Measurements from ENCODE around the gene PRTN3. TPM values are rescaled to one million over a fixed set of nuclear protein-coding genes. Genes with fewer than 3 reads are reported as not detected.

The PRTN3 gene
- total and polyA plus RNA-seq, 2 experiments from 2014 or later: not detected

DNA sequence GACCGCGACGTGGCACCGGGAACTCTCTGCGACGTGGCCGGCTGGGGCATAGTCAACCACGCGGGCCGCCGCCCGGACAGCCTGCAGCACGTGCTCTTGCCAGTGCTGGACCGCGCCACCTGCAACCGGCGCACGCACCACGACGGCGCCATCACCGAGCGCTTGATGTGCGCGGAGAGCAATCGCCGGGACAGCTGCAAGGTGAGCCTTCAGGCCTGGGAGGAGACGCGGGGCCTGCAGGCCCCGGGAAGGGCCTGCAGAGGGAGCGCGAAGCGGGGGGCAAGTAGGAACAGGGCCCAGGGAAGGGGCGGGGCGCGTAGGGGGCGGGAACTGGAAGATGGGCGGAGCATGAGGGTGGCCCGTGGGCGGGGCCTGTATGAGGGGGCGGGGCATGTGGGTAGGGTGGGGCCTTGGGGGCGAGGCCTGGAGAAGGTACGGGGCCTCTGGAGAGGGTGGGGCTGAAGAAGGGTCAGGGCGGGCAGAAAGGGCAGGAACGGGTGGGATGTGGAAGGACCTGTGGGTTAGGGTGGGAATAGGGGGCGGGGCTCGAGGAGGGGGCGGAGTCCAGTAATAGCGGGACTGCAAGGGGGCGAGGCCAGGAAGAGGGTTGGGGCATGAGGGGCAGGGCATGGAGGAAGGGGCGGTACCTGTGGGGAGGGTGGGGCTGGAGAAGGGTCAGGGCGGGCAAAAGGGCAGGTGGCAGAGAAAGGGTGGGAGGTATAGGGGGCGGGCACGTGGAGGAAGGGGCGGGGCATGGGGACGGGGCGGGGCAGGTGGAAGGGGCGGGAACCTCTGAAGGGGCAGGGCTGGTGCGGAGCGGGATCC, 21.2 kb downstream of the PRTN3 start:
- Histone ChIP-seq H3K9me2 (replicated peaks; ENCODE audit: insufficient read depth) (no peaks in the 10 kb centered on the region), H3K4me2 (peak overlapping the region; percentile 46), H2AFZ (no peak overlapping the region), H3K27ac (no peak overlapping the region), H3K36me3 (replicated peaks; ENCODE audit: insufficient read depth, low read depth) (no peaks in the 10 kb centered on the region), H3K27me3 (no peaks in the 10 kb centered on the region), H3K79me2 (no peaks in the 10 kb centered on the region), H3K4me3 (no peak overlapping the region), H3K4me1 (ENCODE audit: insufficient read depth) (peaks cover 5% of the 10 kb centered on the region), H3K9me3 (ENCODE audit: low read depth) (no peaks in the 10 kb centered on the region), H4K20me1 (ENCODE audit: insufficient read depth, poor library complexity, severe bottlenecking) (no peaks in the 10 kb centered on the region)
- TF ChIP-seq, protein P1, sequence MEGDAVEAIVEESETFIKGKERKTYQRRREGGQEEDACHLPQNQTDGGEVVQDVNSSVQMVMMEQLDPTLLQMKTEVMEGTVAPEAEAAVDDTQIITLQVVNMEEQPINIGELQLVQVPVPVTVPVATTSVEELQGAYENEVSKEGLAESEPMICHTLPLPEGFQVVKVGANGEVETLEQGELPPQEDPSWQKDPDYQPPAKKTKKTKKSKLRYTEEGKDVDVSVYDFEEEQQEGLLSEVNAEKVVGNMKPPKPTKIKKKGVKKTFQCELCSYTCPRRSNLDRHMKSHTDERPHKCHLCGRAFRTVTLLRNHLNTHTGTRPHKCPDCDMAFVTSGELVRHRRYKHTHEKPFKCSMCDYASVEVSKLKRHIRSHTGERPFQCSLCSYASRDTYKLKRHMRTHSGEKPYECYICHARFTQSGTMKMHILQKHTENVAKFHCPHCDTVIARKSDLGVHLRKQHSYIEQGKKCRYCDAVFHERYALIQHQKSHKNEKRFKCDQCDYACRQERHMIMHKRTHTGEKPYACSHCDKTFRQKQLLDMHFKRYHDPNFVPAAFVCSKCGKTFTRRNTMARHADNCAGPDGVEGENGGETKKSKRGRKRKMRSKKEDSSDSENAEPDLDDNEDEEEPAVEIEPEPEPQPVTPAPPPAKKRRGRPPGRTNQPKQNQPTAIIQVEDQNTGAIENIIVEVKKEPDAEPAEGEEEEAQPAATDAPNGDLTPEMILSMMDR (IDR thresholded peaks at IDR 0.05; ENCODE audit: poor library complexity): no peak
- TF ChIP-seq EZH2 (IDR thresholded peaks at IDR 0.05; ENCODE audit: borderline replicate concordance) (no peak), EZH2phosphoT487 (IDR thresholded peaks at IDR 0.05; ENCODE audit: low read depth, severe bottlenecking, unreplicated experiment) (no peak)
- DNase-seq (ENCODE audit: low spot score): peak; percentile 57
- 13% methylated on average over 29 of the region's 60 CpGs for WGBS (ENCODE audit: low lambda C conversion rate, missing lambda C conversion rate)

DNA sequence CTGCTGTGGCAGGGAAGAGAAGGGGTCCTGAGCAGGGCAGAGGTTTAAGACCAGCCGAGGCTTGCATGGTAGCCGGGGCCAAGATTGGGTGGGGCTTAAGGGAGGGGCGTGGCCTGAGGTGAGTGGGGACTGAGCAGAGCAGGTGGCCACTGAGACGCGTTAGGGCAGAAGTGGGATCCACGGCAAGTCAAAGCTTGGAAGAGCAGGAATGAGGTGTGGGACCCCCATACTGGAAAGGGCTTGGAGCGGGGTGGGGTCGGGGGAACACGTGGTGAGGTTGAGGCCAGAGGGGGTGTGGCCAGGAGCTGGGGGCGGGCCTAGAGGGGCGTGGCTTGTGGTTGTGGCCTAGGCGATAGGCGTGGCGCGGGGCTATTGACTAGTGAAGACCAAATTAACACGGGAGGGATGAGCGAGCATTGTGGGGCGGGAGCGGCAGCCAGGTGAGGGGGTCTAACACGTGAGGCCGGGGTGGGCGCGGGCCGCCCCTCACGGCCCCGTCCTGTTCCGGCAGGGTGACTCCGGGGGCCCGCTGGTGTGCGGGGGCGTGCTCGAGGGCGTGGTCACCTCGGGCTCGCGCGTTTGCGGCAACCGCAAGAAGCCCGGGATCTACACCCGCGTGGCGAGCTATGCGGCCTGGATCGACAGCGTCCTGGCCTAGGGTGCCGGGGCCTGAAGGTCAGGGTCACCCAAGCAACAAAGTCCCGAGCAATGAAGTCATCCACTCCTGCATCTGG, 21.9 kb downstream of the PRTN3 start:
- Histone ChIP-seq H3K9me3 (ENCODE audit: low read depth) (no peaks in the 10 kb centered on the region), H4K20me1 (ENCODE audit: insufficient read depth, poor library complexity, severe bottlenecking) (no peaks in the 10 kb centered on the region), H3K27me3 (no peaks in the 10 kb centered on the region), H2AFZ (no peak overlapping the region), H3K9me2 (replicated peaks; ENCODE audit: insufficient read depth) (no peaks in the 10 kb centered on the region), H3K79me2 (no peaks in the 10 kb centered on the region), H3K27ac (no peak overlapping the region), H3K36me3 (replicated peaks; ENCODE audit: insufficient read depth, low read depth) (no peaks in the 10 kb centered on the region), H3K4me3 (no peak overlapping the region), H3K4me2 (no peak overlapping the region), H3K4me1 (ENCODE audit: insufficient read depth) (peaks cover 5% of the 10 kb centered on the region)
- TF ChIP-seq EZH2phosphoT487 (IDR thresholded peaks at IDR 0.05; ENCODE audit: low read depth, severe bottlenecking, unreplicated experiment) (no peak), EZH2 (IDR thresholded peaks at IDR 0.05; ENCODE audit: borderline replicate concordance) (no peak)
- TF ChIP-seq, protein P1 (IDR thresholded peaks at IDR 0.05; ENCODE audit: poor library complexity): no peak
- 37% methylated on average over 14 of the region's 48 CpGs for WGBS (ENCODE audit: low lambda C conversion rate, missing lambda C conversion rate)
- peak; percentile 65 for DNase-seq (ENCODE audit: low spot score)

DNA sequence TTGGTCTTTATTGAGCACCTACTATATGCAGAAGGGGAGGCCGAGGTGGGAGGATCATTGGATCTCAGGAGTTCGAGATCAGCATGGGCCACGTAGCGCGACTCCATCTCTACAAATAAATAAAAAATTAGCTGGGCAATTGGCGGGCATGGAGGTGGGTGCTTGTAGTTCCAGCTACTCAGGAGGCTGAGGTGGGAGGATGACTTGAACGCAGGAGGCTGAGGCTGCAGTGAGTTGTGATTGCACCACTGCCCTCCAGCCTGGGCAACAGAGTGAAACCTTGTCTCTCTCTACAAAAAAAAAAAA, 22.5 kb downstream of the PRTN3 start:
- H3K27me3 ChIP-seq: no peaks in the 10 kb centered on the region
- no peaks in the 10 kb centered on the region for H3K79me2 ChIP-seq
- no peak overlapping the region for H3K27ac ChIP-seq
- H2AFZ ChIP-seq: no peak overlapping the region
- DNase-seq (ENCODE audit: low spot score): no peak
- H3K36me3 ChIP-seq (replicated peaks; ENCODE audit: insufficient read depth, low read depth): no peaks in the 10 kb centered on the region
- H3K4me1 ChIP-seq (ENCODE audit: insufficient read depth): peaks cover 5% of the 10 kb centered on the region
- H3K9me2 ChIP-seq (replicated peaks; ENCODE audit: insufficient read depth): no peaks in the 10 kb centered on the region
- WGBS (ENCODE audit: low lambda C conversion rate, missing lambda C conversion rate): 88% methylated on average over 7 of the region's 7 CpGs
- H3K9me3 ChIP-seq (ENCODE audit: low read depth): no peaks in the 10 kb centered on the region
- H3K4me2 ChIP-seq: no peak overlapping the region
- no peaks in the 10 kb centered on the region for H4K20me1 ChIP-seq (ENCODE audit: insufficient read depth, poor library complexity, severe bottlenecking)
- TF ChIP-seq, protein P1 (IDR thresholded peaks at IDR 0.05; ENCODE audit: poor library complexity): no peak
- TF ChIP-seq EZH2 (IDR thresholded peaks at IDR 0.05; ENCODE audit: borderline replicate concordance): no peak
- no peak for TF ChIP-seq EZH2phosphoT487 (IDR thresholded peaks at IDR 0.05; ENCODE audit: low read depth, severe bottlenecking, unreplicated experiment)
- H3K4me3 ChIP-seq: no peak overlapping the region

Measured in hepatocyte (in vitro differentiated cells).